GM19193 (cell line): Measurements from ENCODE around the gene NHSL1.

Experiments used
- POLR2A ChIP-seq: IDR thresholded peaks from 4 replicates; pipeline ENCODE4 v1.6.1; 2011; ENCODE audit not compliant: insufficient read depth, insufficient read length; ENCODE audit errors: extremely low read depth

NHSL1 gene

GRCh38 chr6:138487102-138487604 lies 12.1 kb downstream of the NHSL1 start:
- no peak for TF ChIP-seq POLR2A

- TF ChIP-seq POLR2A: no peak
Measured at GRCh38 chr6:138486249-138487101, 12.8 kb downstream of the NHSL1 start.

- TF ChIP-seq POLR2A: no peak
Measured at GRCh38 chr6:138485586-138486248, 13.6 kb downstream of the NHSL1 start.

GRCh38 chr6:138485005-138485545 lies 14.2 kb downstream of the NHSL1 start:
- no peak for TF ChIP-seq POLR2A

GRCh38 chr6:138484018-138484731 lies 15.1 kb downstream of the NHSL1 start:
- TF ChIP-seq POLR2A: no peak

- TF ChIP-seq POLR2A: no peak
Measured at GRCh38 chr6:138482816-138483215, 16.5 kb downstream of the NHSL1 start.

- no peak for TF ChIP-seq POLR2A
Measured at GRCh38 chr6:138480279-138480949, 18.9 kb downstream of the NHSL1 start.

GRCh38 chr6:138477913-138478539 lies 21.3 kb downstream of the NHSL1 start:
- TF ChIP-seq POLR2A: no peak

GRCh38 chr6:138476116-138476515 lies 23.2 kb downstream of the NHSL1 start:
- TF ChIP-seq POLR2A: no peak

GRCh38 chr6:138473144-138473543 lies 26.1 kb downstream of the NHSL1 start:
- no peak for TF ChIP-seq POLR2A

GRCh38 chr6:138468320-138469015 lies 30.8 kb downstream of the NHSL1 start:
- TF ChIP-seq POLR2A: no peak

- TF ChIP-seq POLR2A: no peak
Measured at GRCh38 chr6:138467901-138468300, 31.4 kb downstream of the NHSL1 start.

GRCh38 chr6:138465007-138465645 lies 34.2 kb downstream of the NHSL1 start:
- TF ChIP-seq POLR2A: no peak
